Body of pancreas (tissue), 4 donors: ENCODE measurements around the gene ZNF575. TPM values are rescaled to one million over a fixed set of nuclear protein-coding genes. Genes with fewer than 3 reads are reported as not detected.

Source experiments
- ATAC-seq: fragments of 150-250 bp; one replicate; pipeline ENCODE4 v1.9.1; 2016
- DNase-seq, 4 donors: peaks; one replicate each; pipeline ENCODE4 v3.0.0-alpha.2; 2019
- H3K27ac ChIP-seq, 4 donors: fragments of 200-600 bp; sonication (generic); 1 replicate in 3 of 4; 2 replicates in 1 of 4; pipeline versions ENCODE4 v1.5.1 to v1.6.1; 2016 to 2019; ENCODE audit warnings: mild to moderate bottlenecking in 1 of 4, mixed read lengths in 1 of 4, moderate library complexity in 1 of 4
- H3K27me3 ChIP-seq, 2 donors: fragments of 200-600 bp; sonication (generic); one replicate each; pipeline ENCODE4 v1.6.0; 2016; ENCODE audit warnings: mild to moderate bottlenecking in 1 of 2
- H3K36me3 ChIP-seq, 2 donors: fragments of 200-600 bp; sonication (generic); replicated peaks in 1 of 2; 2 replicates each; pipeline ENCODE4 v1.5.1; 2016; ENCODE audit warnings: low read depth in 2 of 2; ENCODE audit not compliant: insufficient read depth in 1 of 2
- H3K4me1 ChIP-seq: fragments of 200-600 bp; sonication (generic); one replicate; pipeline ENCODE4 v1.6.0; 2016
- H3K4me3 ChIP-seq, 2 donors: fragments of 200-600 bp; sonication (generic); 1 replicate in 1 of 2; 2 replicates in 1 of 2; pipeline ENCODE4 v1.5.1; 2016 to 2019
- H3K9me3 ChIP-seq, 3 donors: fragments of 200-600 bp; sonication (generic); 1 replicate in 2 of 3; 2 replicates in 1 of 3; pipeline ENCODE4 v1.5.1; 2016
- POLR2A ChIP-seq, 3 donors: fragments of 450-650 bp; IDR thresholded peaks; one replicate each; pipeline ENCODE4 v1.6.1; 2016; ENCODE audit warnings: antibody characterized with exemption in 3 of 3, mild to moderate bottlenecking in 2 of 3
- WGBS, 2 donors: methylation state at CpG; one replicate each; pipeline ENCODE4 v1.1.5; 2017; 5-methylcytosine and 5-hydroxymethylcytosine counted together
- intact Hi-C: fragments of 100-400 bp; cut with DNase I; formaldehyde crosslinking; loops from one replicate; pipeline ENCODE4 v1.15.1; 2023
- total RNA-seq, 2 donors: library from RNA; depleted of rRNA; stranded (reverse); fragments of >200 nt; gene quantifications; one replicate each; pipeline ENCODE4 v1.1.0, GENCODE V29; 2016
- TF ChIP-seq, protein P1 (sequence below), 7 experiments: fragments of 450-650 bp in 4 of 7; fragments of 200-600 bp in 3 of 7; sonication (generic) in 3 of 7; IDR thresholded peaks; one replicate each; pipeline ENCODE4 v1.5.1; 2016 to 2019; ENCODE audit warnings: antibody characterized with exemption in 7 of 7

Gene ZNF575
- total RNA-seq, 2 donors from 2014 or later = 0.52 TPM; not detected in 1

DNA sequence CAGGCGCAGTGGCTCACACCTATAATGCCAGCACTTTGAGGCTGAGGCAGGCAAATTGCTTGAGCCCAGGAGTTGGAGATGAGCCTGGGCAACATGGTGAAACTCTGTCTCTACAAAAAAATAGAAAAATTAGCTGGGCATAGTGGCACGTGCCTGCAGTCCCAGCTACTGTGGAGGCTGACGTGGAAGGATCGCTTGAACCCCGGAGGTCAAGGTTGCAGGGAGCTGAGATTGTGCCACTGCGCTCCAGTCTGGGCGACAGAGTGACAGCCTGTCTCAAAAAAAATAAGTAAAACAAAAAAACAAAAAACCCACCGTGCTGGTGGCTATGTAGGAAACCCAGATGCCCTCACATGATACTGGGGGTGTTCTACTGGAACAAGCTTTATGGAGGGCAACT lies 44.8 kb upstream of the ZNF575 start:
- Histone ChIP-seq H3K4me3 (no peak overlapping the region), H3K27me3 (no peaks in the 10 kb centered on the region), H3K9me3 (no peaks in the 10 kb centered on the region), H3K4me1 (no peaks in the 10 kb centered on the region), H3K27ac (no peak overlapping the region), H3K36me3 (no peaks in the 10 kb centered on the region)
- 93% methylated on average over 8 of the region's 8 CpGs for whole genome bisulfite sequencing, 2 donors
- intact Hi-C loops = no loop called here
- DNase-seq = no peak
- no peak for ATAC-seq
- no peak for TF ChIP-seq POLR2A (IDR thresholded peaks at IDR 0.05)
- TF ChIP-seq, protein P1, sequence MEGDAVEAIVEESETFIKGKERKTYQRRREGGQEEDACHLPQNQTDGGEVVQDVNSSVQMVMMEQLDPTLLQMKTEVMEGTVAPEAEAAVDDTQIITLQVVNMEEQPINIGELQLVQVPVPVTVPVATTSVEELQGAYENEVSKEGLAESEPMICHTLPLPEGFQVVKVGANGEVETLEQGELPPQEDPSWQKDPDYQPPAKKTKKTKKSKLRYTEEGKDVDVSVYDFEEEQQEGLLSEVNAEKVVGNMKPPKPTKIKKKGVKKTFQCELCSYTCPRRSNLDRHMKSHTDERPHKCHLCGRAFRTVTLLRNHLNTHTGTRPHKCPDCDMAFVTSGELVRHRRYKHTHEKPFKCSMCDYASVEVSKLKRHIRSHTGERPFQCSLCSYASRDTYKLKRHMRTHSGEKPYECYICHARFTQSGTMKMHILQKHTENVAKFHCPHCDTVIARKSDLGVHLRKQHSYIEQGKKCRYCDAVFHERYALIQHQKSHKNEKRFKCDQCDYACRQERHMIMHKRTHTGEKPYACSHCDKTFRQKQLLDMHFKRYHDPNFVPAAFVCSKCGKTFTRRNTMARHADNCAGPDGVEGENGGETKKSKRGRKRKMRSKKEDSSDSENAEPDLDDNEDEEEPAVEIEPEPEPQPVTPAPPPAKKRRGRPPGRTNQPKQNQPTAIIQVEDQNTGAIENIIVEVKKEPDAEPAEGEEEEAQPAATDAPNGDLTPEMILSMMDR (IDR thresholded peaks at IDR 0.05) = no peak

DNA sequence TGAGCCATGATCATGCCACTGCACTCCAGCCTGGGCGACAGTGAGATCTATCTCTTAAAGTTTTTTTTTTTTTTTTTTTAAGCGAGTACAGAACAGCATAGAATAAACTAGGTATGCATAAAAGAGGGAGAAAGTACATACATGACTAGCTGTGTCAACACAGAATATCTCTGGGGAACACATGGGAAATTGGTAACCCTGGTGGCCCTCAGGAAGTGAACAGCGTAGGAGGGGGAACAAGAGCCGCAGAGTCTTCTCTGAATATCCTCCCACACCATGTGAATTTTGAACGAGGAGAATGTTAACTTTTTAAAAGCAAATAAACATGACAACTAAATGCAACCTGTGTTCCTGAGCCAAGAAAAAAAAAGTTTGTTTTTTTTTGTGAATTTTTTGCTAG lies 43.7 kb upstream of the ZNF575 start:
- Histone ChIP-seq H3K27me3 (no peaks in the 10 kb centered on the region), H3K36me3 (no peaks in the 10 kb centered on the region), H3K4me1 (no peaks in the 10 kb centered on the region), H3K27ac (no peak overlapping the region), H3K9me3 (no peaks in the 10 kb centered on the region), H3K4me3 (no peak overlapping the region)
- intact Hi-C loops = no loop called here
- no peak for ATAC-seq
- DNase-seq = no peak
- TF ChIP-seq, protein P1 (IDR thresholded peaks at IDR 0.05) = no peak
- TF ChIP-seq POLR2A (IDR thresholded peaks at IDR 0.05) = no peak
- WGBS, 2 donors = 60 to 61% methylated on average over 5 of the region's 5 CpGs

DNA sequence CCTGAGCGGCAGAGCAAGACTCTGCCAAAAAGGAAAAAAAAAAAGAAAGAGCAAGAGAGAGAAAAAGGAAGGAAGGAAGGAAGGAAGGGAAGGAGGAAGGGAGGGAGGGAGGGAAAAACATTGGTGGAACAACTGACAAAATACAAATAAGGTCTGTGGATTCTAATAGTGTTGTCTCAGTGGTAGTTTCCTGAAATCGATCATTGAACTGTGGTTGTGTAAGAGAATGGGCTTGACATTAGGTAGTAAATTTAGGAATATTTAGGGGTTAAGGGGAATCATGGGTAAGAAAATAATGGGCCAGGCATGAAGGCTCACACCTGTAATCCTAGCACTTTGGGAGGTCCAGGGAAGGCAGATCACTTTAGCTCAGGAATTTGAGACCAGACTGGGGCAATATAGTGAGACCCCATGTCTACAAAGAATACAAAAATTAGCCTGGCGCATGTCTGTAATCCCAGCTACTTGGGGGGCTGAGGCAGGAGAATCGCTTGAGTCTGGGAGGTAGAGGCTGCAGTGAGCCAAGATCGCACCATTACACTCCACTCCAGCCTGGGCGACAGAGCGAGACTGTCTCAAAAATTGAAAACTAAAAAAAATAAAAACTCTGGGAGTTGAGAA lies 42.9 kb upstream of the ZNF575 start:
- 89 to 95% methylated on average over 7 of the region's 7 CpGs for WGBS, 2 donors
- Histone ChIP-seq H3K4me3 (no peak overlapping the region), H3K36me3 (no peaks in the 10 kb centered on the region), H3K4me1 (no peaks in the 10 kb centered on the region), H3K9me3 (no peaks in the 10 kb centered on the region), H3K27me3 (no peaks in the 10 kb centered on the region), H3K27ac (no peak overlapping the region)
- no peak for ATAC-seq
- TF ChIP-seq, protein P1 (IDR thresholded peaks at IDR 0.05) = no peak
- no peak for TF ChIP-seq POLR2A (IDR thresholded peaks at IDR 0.05)
- intact Hi-C loops = no loop called here
- no peak for DNase-seq

DNA sequence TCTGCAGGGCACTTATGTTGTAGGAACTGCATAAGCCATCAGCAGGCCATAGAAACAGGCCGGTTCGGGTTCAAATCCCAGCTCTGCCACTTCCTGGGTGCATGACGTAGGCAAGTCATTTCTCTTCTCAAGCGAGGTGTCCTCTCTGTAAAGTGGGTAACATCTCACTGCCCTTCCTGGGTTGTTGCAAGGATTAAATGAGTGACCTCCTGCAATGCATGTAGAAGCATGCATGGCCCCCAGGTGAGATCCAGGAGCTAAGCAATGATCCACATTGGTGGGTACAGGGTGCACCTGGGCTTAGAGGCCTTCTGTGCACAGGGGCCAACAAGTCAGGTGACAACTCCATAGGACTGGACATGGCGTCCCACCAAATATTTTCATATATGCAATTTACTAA lies 42.2 kb upstream of the ZNF575 start:
- Histone ChIP-seq H3K36me3 (no peaks in the 10 kb centered on the region), H3K4me1 (no peaks in the 10 kb centered on the region), H3K4me3 (no peak overlapping the region), H3K27ac (no peak overlapping the region), H3K9me3 (no peaks in the 10 kb centered on the region), H3K27me3 (no peaks in the 10 kb centered on the region)
- no peak for DNase-seq
- intact Hi-C loops = no loop called here
- no peak for TF ChIP-seq POLR2A (IDR thresholded peaks at IDR 0.05)
- TF ChIP-seq, protein P1 (IDR thresholded peaks at IDR 0.05) = no peak
- WGBS, 2 donors = 83 to 91% methylated on average over 5 of the region's 5 CpGs
- no peak for ATAC-seq

DNA sequence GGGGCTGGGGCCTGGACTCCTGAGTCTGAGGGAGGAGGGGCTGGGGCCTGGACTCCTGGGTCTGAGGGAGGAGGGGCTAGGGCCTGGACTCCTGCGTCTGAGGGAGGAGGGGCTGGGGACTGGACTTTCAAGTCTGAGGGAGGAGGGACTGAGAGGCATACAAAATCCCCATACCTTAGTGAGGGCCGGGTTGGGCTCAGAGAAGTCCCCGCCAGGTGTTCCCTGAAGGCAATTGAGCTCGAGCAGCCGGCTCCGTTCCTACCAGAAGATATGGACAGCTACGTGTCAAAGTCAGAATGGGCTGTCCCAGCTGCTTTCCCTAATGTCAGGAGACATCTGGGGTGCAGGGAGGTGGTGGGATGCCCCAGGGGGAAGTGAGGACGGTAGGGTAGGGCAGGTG lies 37.9 kb upstream of the ZNF575 start:
- no peaks in the 10 kb centered on the region for H3K27me3 ChIP-seq
- 76 to 82% methylated on average over 5 to 8 of the region's 8 CpGs for WGBS, 2 donors
- intact Hi-C loops = no loop called here
- peaks cover 0 to 6% of the 10 kb centered on the region in 2 donors for H3K36me3 ChIP-seq
- H3K27ac ChIP-seq = no peak overlapping the region
- TF ChIP-seq POLR2A (IDR thresholded peaks at IDR 0.05) = no peak
- TF ChIP-seq, protein P1 (IDR thresholded peaks at IDR 0.05) = no peak
- no peaks in the 10 kb centered on the region for H3K4me1 ChIP-seq
- no peaks in the 10 kb centered on the region for H3K9me3 ChIP-seq
- ATAC-seq (no peak), DNase-seq (no peak)
- H3K4me3 ChIP-seq = no peak overlapping the region
